ENCODE results near the gene HGFAC. TPM values are rescaled to one million over a fixed set of nuclear protein-coding genes. Genes with fewer than 3 reads are reported as not detected.

HGFAC gene
- polyA plus RNA-seq, 1 donor from 2014 or later = 16.2 TPM

DNA sequence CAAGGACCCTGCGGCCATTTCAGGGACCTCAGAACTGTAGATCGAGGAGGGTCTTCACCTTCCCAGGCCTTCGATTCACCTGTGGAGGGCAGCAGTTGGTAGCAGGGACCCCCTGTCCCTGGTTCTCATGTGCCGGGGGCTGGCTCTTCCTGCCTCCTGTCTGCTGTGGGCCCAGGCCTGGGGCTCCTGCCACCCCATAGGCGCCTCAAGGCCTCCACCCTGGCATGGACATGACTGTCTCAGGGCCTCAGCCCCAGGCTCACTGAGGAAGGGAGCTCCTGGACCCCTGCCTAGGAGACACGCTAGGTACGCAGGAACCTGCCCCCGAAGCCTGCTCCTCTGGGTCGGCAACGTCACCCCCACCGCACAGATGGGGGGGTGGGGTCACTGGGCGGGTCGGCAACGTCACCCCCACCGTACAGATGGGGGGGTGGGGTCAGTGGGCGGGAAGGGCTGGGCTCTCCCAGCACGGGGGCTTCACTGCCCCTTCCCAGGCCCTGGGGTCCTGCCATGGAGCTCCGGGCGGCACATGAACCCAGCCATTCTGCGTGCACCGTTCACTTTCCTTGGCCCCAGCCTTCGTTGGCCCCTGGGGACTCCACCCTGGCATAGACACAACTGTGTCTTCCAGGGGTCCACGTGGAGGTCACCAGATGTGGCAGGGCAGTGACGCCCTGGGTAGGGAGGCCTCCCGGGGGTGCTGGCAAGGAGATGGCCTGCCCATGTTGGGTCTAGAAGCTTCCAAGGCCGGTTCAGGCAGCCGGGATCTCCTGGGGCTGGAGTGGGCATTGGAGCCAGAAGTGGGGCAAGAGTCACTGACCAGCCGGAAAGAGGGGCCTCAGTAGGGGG is 3.5 kb upstream of the HGFAC start (continued):
- TF ChIP-seq CTCF (IDR thresholded peaks at IDR 0.05; ENCODE audit: poor library complexity, severe bottlenecking) (no peak), MXI1 (conservative IDR thresholded peaks at IDR 0.05; ENCODE audit: poor library complexity, severe bottlenecking) (no peak)

- no peaks in the 10 kb centered on the region for H3F3A ChIP-seq (ENCODE audit: insufficient read depth, low read length, poor library complexity, severe bottlenecking)
- no peaks in the 10 kb centered on the region for H4K20me1 ChIP-seq (ENCODE audit: insufficient read depth)
- no peak overlapping the region for H3K4me3 ChIP-seq (ENCODE audit: low read length)
- no peak overlapping the region for H3K9ac ChIP-seq (ENCODE audit: low read length)
- TF ChIP-seq SMC3 (conservative IDR thresholded peaks at IDR 0.05; ENCODE audit: poor library complexity) (no peak), TAF1 (IDR thresholded peaks at IDR 0.05; ENCODE audit: low read depth) (no peak), EP300 (conservative IDR thresholded peaks at IDR 0.05; ENCODE audit: poor library complexity, severe bottlenecking) (no peak), MXI1 (conservative IDR thresholded peaks at IDR 0.05; ENCODE audit: poor library complexity, severe bottlenecking) (no peak), CTCF (IDR thresholded peaks at IDR 0.05; ENCODE audit: poor library complexity, severe bottlenecking) (no peak), EZH2 (IDR thresholded peaks at IDR 0.05; ENCODE audit: borderline replicate concordance, insufficient read depth, low read length, poor library complexity, severe bottlenecking) (no peak), POLR2AphosphoS5 (IDR thresholded peaks at IDR 0.05) (no peak), RAD21 (conservative IDR thresholded peaks at IDR 0.05) (no peak)
- TF ChIP-seq, protein P1, sequence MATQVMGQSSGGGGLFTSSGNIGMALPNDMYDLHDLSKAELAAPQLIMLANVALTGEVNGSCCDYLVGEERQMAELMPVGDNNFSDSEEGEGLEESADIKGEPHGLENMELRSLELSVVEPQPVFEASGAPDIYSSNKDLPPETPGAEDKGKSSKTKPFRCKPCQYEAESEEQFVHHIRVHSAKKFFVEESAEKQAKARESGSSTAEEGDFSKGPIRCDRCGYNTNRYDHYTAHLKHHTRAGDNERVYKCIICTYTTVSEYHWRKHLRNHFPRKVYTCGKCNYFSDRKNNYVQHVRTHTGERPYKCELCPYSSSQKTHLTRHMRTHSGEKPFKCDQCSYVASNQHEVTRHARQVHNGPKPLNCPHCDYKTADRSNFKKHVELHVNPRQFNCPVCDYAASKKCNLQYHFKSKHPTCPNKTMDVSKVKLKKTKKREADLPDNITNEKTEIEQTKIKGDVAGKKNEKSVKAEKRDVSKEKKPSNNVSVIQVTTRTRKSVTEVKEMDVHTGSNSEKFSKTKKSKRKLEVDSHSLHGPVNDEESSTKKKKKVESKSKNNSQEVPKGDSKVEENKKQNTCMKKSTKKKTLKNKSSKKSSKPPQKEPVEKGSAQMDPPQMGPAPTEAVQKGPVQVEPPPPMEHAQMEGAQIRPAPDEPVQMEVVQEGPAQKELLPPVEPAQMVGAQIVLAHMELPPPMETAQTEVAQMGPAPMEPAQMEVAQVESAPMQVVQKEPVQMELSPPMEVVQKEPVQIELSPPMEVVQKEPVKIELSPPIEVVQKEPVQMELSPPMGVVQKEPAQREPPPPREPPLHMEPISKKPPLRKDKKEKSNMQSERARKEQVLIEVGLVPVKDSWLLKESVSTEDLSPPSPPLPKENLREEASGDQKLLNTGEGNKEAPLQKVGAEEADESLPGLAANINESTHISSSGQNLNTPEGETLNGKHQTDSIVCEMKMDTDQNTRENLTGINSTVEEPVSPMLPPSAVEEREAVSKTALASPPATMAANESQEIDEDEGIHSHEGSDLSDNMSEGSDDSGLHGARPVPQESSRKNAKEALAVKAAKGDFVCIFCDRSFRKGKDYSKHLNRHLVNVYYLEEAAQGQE (IDR thresholded peaks at IDR 0.05; ENCODE audit: borderline replicate concordance) = no peak
- H3K27ac ChIP-seq (ENCODE audit: low read length) = no peak overlapping the region
- H3K79me2 ChIP-seq (replicated peaks; ENCODE audit: insufficient read depth, low read length) = no peaks in the 10 kb centered on the region
- H3K27me3 ChIP-seq (ENCODE audit: insufficient read depth, low read depth, low read length) = no peaks in the 10 kb centered on the region
- H3K36me3 ChIP-seq (ENCODE audit: insufficient read depth, low read length) = no peaks in the 10 kb centered on the region
- no peak overlapping the region for H2AFZ ChIP-seq (ENCODE audit: low read depth, low read length)
- no peaks in the 10 kb centered on the region for H3K9me2 ChIP-seq (ENCODE audit: insufficient read depth, low read length)
- no peaks in the 10 kb centered on the region for H3K9me3 ChIP-seq (ENCODE audit: low read length)
- no peak overlapping the region for H3K4me2 ChIP-seq (ENCODE audit: low read length)
Observed at GRCh38 chr4:3438847-3439180, 3.0 kb upstream of the HGFAC start.

All from neural cell (in vitro differentiated cells).